DND-41 (cell line): ENCODE results near the gene OR2AE1.

Experiments used
- CTCF ChIP-seq: IDR thresholded peaks from 2 replicates; pipeline ENCODE4 v1.5.1; 2012; ENCODE audit warnings: borderline replicate concordance, low read length, moderate library complexity, mild to moderate bottlenecking; ENCODE audit not compliant: poor library complexity, severe bottlenecking; ENCODE audit errors: extremely low read depth
- EZH2 ChIP-seq: IDR thresholded peaks from 3 replicates; pipeline ENCODE4 v1.6.1; 2012; ENCODE audit warnings: borderline replicate concordance, low read depth, mild to moderate bottlenecking, moderate library complexity, low read length, inconsistent platforms; ENCODE audit not compliant: severe bottlenecking

GRCh38 chr7:99855236-99855635 lies 21.6 kb downstream of the OR2AE1 start:
- no peak for TF ChIP-seq EZH2
- no peak for TF ChIP-seq CTCF
